Measurements from ENCODE around the gene ARF6. TPM values are rescaled to one million over a fixed set of nuclear protein-coding genes. Genes with fewer than 3 reads are reported as not detected.

ARF6 gene
- total RNA-seq, 1 donor from 2014 or later = 55.8 TPM

DNA sequence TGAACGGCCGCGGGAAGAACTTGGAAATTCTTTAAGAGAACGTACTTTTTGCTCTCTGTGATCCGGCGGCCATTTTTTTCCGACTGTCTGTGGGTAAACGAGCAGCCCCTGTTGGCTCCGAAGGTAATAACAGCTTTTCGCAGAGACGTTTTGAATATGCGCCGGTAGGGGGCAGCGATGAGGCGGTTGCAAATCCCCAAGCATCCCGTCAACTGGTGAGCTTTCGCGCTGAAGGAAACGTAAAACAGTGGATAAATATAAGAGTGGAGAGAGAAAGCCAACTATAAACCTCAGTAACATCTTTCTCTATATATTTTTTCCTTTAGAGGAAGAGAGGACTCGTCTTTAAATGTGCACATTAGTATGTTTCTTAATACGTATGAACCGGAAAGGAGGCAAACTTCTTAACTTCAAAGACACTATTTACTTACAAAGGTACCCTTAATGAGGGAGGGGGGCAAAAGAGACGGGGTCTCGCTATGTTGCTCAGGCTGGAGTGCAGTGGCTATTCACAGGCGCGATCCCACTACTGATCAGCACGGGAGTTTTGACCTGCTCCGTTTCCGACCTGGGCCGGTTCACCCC, 30.7 kb upstream of the ARF6 start:
- TF ChIP-seq, protein P1, sequence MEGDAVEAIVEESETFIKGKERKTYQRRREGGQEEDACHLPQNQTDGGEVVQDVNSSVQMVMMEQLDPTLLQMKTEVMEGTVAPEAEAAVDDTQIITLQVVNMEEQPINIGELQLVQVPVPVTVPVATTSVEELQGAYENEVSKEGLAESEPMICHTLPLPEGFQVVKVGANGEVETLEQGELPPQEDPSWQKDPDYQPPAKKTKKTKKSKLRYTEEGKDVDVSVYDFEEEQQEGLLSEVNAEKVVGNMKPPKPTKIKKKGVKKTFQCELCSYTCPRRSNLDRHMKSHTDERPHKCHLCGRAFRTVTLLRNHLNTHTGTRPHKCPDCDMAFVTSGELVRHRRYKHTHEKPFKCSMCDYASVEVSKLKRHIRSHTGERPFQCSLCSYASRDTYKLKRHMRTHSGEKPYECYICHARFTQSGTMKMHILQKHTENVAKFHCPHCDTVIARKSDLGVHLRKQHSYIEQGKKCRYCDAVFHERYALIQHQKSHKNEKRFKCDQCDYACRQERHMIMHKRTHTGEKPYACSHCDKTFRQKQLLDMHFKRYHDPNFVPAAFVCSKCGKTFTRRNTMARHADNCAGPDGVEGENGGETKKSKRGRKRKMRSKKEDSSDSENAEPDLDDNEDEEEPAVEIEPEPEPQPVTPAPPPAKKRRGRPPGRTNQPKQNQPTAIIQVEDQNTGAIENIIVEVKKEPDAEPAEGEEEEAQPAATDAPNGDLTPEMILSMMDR (conservative IDR thresholded peaks at IDR 0.05) = peak; percentile 100
- H3K27me3 Mint-ChIP-seq (ENCODE audit: low read depth) = peaks cover 11% of the 10 kb centered on the region
- peaks cover 14% of the 10 kb centered on the region for H3K4me1 Mint-ChIP-seq
- H3K9me3 Mint-ChIP-seq = no peaks in the 10 kb centered on the region
- peak overlapping the region; percentile 99 for H3K27ac Mint-ChIP-seq (ENCODE audit: unreplicated experiment)
- peak; percentile 86 for DNase-seq (ENCODE audit: low read depth, low spot score)
- H3K36me3 Mint-ChIP-seq (ENCODE audit: low read depth) = no peaks in the 10 kb centered on the region
- no peak overlapping the region for H3K4me3 Mint-ChIP-seq

DNA sequence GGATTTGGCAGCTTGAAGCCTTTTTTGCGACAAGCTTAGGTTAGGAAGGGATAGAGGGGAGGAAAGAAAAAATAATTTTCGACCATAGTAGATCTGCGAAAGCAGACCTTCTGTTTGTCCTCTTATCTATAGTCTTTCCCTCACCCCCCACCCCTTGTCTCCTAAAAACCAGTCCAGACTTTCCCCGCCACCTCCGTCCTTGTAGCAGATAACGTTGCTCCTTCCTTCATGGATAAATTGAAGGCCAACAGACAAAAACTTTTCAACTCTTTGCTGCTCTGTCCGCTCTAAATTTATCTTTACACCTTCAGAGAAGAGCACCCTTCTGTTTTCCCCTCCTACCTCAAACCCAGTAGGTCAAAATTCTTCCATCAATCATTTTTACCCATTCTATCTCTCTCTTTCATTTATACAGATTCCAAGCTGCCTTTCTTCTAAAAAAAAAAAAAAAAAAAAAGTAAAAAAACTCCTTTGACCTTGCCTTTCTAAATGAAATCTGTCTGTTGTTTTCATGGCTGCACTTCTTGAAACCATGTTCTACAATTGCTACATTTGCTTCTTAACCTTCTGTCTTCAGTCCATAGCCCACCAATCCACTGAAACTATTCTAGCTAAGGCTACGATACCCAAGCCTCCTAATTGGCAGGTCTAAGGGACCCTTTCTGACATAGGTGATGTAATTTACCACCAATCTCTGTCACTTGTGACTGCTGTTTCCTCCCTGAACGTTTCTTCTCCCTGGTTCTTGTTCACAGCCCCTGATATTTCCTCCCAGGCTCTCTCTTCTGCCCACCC, 29.2 kb upstream of the ARF6 start:
- Mint-ChIP-seq H3K9me3 (no peaks in the 10 kb centered on the region), H3K27me3 (ENCODE audit: low read depth) (peaks cover 14% of the 10 kb centered on the region), H3K4me1 (peaks cover 24% of the 10 kb centered on the region), H3K36me3 (ENCODE audit: low read depth) (no peaks in the 10 kb centered on the region), H3K27ac (ENCODE audit: unreplicated experiment) (peak overlapping the region; percentile 99), H3K4me3 (no peak overlapping the region)
- TF ChIP-seq, protein P1 (conservative IDR thresholded peaks at IDR 0.05) = no peak
- DNase-seq (ENCODE audit: low read depth, low spot score) = no peak

DNA sequence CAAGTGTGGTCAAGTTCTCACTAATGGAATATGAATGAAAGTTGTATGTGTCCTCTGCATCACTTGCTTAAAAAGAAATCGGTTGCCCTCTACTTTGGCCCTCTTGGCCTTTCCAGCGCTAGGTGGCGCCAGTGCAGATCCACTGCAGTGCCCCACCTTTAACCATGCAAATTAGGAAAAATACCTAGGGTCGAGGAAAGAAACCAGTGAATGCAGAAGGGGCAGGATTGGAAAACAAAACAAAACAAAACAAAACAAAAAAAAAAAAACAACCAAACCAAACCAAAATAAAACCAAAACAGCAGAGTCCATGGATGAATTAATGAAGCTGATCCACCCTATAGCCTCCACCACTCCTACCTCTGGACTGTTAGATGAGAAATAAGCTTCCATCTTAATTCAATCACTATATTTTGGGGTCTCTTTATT, 27.4 kb upstream of the ARF6 start:
- Mint-ChIP-seq H3K4me1 (peaks cover 24% of the 10 kb centered on the region), H3K27me3 (ENCODE audit: low read depth) (peaks cover 17% of the 10 kb centered on the region), H3K9me3 (no peaks in the 10 kb centered on the region), H3K36me3 (ENCODE audit: low read depth) (no peaks in the 10 kb centered on the region), H3K4me3 (no peak overlapping the region), H3K27ac (ENCODE audit: unreplicated experiment) (no peak overlapping the region)
- TF ChIP-seq, protein P1 (conservative IDR thresholded peaks at IDR 0.05) = peak; percentile 87
- peak; percentile 79 for DNase-seq (ENCODE audit: low read depth, low spot score)

DNA sequence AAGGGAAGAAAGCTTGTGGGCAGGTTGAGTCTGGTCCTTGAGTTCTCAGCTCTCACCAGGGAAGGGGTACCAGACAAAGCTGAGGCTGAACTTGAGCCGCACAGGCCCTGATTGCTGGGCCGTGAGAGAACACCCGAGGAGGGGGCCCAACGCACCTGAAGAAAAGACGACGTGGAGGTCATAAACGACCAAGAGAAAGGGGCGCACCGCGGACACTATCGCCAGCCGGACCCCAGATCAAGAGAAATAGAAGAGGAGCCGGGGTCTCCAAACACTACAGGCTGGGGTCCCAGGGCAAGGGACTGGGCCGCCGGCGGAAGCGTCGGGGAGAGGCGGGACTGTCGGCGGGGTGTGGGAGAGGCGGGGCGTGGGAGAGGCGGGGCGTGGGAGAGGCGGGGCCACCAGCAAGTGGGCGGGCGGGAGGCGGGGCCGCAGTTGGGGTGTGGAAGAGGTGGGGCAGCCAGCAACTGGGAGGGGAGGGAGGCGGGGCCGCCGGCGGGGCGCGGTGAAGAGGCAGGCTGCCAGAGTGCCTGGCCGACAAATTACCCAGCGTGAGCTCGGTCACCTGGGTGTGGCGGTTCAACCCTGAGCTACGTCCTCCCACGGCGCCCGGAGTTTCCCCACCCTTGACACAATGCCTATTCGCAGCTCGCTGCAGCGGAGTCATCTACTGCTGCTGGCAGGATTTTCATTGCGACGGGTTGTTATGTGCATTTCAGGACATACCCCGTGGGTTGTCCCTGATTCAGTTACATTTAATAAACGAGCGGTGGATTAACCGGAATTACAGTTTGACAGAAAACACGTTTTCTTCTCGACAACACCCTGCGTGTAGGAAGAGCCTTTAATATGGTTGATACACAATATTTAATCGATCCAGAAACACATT, 24.8 kb upstream of the ARF6 start:
- peaks cover 6% of the 10 kb centered on the region for H3K27me3 Mint-ChIP-seq (ENCODE audit: low read depth)
- H3K36me3 Mint-ChIP-seq (ENCODE audit: low read depth) = no peaks in the 10 kb centered on the region
- H3K9me3 Mint-ChIP-seq = no peaks in the 10 kb centered on the region
- TF ChIP-seq, protein P1 (conservative IDR thresholded peaks at IDR 0.05) = no peak
- peak overlapping the region; percentile 92 for H3K27ac Mint-ChIP-seq (ENCODE audit: unreplicated experiment)
- H3K4me1 Mint-ChIP-seq = peaks cover 12% of the 10 kb centered on the region
- peak; percentile 79 for DNase-seq (ENCODE audit: low read depth, low spot score)
- H3K4me3 Mint-ChIP-seq = peak overlapping the region; percentile 93

DNA sequence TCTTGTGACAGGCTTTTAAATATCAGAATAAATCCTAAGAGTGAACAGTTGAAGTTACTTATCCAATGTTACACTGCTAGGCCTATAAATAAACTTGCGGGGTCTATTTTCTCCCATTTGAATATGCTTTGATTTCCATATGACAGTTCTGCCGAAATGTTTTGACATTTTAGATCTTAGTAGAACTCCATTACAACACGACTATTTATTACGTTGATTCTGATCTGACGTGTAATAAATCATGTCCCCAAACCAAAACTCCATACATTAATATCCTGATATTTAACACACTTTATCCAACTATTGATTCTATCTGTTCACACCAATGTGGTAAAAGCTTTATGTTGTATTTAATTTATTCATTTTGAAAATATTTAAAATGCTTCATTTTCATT, 24.2 kb upstream of the ARF6 start:
- Mint-ChIP-seq H3K27ac (ENCODE audit: unreplicated experiment) (no peak overlapping the region), H3K4me3 (peak overlapping the region; percentile 93), H3K27me3 (ENCODE audit: low read depth) (peaks cover 6% of the 10 kb centered on the region), H3K36me3 (ENCODE audit: low read depth) (no peaks in the 10 kb centered on the region), H3K4me1 (peaks cover 12% of the 10 kb centered on the region), H3K9me3 (no peaks in the 10 kb centered on the region)
- TF ChIP-seq, protein P1 (conservative IDR thresholded peaks at IDR 0.05) = no peak
- DNase-seq (ENCODE audit: low read depth, low spot score) = no peak

All from neural crest cell (in vitro differentiated cells).